GM21515 (cell line): Measurements from ENCODE around the gene FBXL20.
"Not testable (repeated sequence)": the region's sequence is repeated elsewhere in the genome, so short reads cannot be mapped to it uniquely, and the experiment has no call there.

Source experiments
- ATAC-seq: cut with Tn5 transposase; IDR thresholded peaks from one replicate; pipeline ENCODE4 v1.9.1; 2021; ENCODE audit not compliant: unreplicated experiment

The FBXL20 gene

GRCh38 chr17:39401412-39402243, at the start of gene FBXL20:
Gene FBXL20 (minus strand): TSS chr17:39401626. CDS start chr17:39401402, 224 bp downstream.
- peak; percentile 66 for ATAC-seq

DNA sequence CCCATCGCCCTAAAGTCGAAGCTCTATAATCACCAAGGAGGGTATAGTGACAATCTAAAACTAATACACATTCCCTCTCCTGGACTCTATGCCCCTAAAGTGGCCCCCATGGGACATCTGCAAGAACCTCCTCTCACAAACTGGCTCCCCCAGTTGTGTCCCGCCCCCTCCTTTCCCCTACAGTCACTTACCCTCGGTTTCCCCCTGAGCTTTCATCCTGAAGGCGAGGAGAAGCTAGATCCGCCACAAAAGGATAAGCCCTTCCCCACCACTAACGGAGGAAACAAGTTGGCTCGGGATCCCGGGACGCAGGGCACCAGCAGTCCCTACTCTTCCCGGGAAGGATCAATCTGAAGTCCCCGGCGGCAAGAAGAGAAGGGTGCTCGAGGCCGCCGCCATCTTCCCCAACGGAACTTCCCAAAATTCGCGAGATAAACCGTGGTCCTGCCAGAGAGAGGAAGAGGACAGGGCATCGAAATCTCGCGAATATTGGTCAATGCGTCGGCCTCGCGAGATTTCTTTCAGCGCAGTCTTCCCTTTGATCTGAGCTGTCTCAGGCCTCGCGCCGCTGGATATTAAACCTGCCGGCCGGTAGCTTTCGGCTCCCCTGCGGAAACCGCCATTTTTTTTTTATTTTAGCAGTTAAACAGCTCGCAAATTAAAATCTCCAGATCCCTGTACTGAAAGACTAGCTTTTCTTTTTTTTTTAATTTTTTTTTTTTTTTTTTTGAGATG, 49.6 kb upstream of the FBXL20 start, which contains the start of gene MED1:
Gene MED1, minus strand, starts transcription at position 417 of the 735 bp plus-strand sequence. Its CDS starts 201 bp downstream, at position 216.
- ATAC-seq = peak; percentile 77

- no peak for ATAC-seq
Measured at GRCh38 chr17:39450051-39450450, 48.6 kb upstream of the FBXL20 start.

DNA sequence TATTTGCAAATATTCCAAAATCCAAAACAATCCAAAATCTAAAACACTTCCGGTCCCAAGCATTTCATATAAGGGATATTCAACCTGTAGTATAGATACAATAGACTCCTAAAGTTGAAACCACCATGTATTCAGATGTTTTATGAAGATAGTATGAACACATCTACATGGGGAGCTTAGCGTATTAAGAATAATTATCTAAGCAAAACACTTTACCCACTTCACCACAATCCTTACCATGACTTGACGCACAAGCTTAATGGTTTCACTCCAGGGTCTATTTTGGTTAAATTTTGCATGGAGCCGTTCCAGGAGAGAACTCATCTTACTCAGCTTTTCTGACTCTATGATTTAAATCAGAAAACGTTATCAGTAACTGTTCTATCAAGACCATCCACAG, 46.1 kb upstream of the FBXL20 start:
- ATAC-seq = no peak

GRCh38 chr17:39443326-39443725, 41.9 kb upstream of the FBXL20 start:
- no peak for ATAC-seq

DNA sequence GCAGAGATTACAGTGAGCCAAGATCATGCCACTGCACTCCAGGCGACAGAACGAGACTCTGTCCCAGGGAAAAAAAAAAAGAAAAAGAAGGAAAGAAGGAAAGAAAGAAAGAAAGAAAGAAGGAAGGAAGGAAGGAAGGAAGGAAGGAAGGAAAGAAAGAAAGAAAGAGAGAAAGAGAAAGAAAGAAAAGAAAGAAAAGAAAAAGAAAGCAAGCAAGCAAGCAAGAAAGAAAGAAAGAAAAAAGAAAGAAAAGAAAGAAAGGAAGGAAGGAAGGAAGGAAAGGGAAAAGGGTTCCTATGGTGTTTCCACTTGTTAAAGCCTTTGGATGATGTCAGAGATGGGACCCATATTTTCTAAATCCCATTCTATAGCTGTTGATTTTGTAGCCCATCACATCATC, 38.4 kb upstream of the FBXL20 start:
- ATAC-seq = not testable (repeated sequence)

GRCh38 chr17:39429600-39429999, 28.2 kb upstream of the FBXL20 start:
- no peak for ATAC-seq

GRCh38 chr17:39416141-39416540, 14.7 kb upstream of the FBXL20 start:
- no peak for ATAC-seq

GRCh38 chr17:39410279-39410678, 8.9 kb upstream of the FBXL20 start:
- no peak for ATAC-seq

DNA sequence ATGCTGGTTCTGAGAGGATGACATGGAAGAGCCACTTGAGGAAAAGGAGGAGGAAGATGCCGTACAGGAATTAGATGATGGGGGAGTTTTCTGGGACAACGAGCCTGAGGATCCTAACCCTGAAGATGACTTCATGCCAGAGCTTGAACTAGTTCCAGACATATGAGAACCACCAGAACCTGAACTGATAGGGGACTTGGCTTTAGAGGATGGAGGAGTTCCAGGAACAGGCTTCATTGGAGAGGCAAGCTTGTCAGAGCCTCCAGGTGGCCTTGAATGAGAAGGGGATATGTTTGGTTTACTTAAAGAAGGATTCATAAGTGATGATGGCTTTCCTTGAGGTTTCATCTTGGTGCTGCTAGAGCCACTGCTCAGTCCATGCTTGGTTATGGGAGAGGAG, 6.9 kb upstream of the FBXL20 start:
- ATAC-seq = no peak

DNA sequence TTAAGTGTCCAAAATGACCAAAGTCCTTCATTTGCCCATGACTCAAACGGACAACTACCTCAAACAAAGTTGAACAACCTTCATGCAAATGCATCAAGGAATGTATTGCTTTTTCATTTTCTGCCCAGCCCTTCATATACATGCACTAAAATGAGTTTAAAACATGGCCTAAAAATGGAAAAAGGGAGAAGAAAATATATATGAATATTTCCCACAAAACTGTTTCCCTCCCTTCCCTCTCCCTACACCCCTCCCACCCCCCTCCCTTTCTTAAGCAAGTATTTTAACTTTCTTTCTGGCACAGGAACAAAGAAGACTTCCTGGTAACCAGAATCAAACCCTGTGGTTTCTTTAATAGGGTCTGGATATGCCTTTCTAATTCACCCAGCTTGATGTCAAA, 5.5 kb upstream of the FBXL20 start:
- ATAC-seq = no peak

- ATAC-seq = no peak
Measured at GRCh38 chr17:39405436-39405835, 4.0 kb upstream of the FBXL20 start.

DNA sequence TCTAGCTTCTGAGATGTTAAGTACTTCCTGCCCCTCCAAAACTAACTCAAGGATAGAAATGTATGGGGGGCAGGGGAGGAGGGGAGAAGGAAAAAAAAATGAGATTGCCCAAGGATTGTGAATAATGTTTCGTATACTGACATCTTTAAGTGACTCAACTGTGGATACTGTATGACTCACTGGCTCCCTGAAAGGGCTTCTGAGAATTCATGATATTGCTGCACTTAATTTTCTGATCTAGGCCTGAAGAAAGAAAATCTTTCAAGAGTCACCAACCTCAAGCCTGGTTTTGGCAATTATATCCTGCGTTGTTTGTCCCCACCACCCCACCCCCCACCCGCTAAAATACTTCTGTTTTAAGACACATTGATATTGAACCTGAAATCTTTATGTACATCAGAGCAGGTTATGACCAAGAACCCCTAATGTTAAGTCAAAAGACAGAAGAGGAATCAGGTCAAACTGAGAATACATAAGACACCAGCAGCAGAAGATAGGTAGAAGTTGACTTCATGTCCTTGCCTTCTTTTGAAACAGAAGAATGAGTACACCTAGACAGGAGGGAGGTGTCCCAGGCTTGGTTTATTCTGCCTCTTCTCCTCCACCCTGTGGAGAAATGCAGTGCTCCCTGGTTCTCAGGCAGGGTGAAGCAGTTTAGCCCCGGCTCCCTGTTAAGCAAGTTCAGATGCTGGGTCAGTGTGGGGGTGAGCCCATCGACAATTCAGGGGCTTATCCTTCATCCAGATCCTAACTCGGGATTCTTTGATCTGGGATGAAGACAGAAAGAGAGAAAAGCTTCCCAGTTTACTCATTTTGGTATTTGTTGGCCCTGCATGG, 3.3 kb upstream of the FBXL20 start:
- no peak for ATAC-seq

DNA sequence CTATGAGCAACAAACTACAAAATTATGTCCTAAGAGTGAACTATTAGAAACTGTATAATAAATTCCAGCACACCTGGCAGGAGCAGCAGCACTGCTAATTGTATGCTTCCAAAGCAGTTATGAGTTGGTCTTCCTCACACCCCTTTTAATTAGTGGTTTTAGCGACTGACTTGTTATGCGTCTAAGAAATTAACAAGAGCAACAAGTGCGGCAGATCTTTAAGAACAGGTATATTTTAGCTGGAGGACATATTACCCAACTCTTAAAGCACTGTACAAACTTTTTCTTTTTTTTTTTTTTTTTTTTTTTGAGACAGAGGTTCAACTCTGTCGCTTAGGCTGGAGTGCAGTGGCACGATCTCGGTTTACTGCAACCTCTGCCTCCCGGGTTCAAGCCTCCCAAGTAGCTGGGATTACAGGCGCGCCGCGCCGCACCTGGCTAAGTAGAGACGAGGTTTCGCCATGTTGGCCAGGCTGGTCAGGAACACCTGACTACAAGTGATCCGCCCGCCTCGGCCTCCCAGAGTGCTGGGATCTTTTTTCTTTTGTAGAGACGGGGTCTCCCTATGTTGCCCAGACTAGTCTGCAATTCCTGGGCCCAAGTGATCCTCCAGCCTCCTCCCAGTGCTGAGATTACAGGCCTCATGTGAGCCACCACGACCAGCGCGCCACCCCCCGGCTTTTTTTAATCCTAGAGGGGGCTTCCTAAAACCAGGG, 1.6 kb upstream of the FBXL20 start:
- ATAC-seq = no peak

- peak; percentile 48 for ATAC-seq
Measured at GRCh38 chr17:39402244-39402889, 941 bp upstream of the FBXL20 start.

DNA sequence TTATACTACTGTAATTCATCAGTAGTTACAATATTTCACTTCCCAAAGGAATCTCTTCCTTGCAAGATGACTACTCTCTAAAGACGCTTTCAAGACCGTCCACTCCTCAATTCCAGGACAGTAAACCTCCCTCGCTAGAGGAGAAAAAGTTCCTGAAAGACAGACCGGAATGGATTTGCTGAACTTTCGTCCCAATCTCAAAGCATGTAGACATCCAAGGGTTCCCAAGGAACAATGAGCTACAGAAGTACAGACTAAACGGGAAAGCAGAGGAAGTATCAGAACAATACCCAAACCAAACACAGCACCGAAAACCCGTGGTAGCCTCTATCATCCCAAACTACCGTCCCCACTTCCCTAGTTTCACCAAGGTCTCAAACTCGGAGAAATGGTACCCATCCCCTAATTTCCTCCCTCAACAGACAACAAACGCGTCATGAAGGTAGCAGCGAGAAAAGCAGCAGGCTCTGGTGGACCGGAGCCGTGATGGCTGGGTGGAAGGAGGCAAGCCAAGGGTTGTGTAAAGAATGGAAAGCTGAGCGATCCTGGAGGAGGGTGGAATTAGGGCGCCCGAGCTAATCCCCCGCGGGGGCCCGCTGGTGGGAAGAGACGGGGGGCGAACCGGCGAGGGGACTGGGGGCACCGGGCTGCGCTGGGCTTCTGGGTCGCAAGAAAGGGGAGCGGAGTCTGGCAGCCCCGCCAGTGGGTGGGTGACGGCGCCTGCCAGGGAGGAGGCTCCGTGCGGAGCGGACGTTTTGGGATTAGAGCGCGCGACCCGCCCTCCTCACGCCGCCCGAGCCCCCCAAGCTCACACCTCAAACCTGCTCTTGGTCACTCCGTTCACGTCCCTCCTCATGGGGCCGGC, 647 bp downstream of the FBXL20 start:
- ATAC-seq = peak; percentile 15

DNA sequence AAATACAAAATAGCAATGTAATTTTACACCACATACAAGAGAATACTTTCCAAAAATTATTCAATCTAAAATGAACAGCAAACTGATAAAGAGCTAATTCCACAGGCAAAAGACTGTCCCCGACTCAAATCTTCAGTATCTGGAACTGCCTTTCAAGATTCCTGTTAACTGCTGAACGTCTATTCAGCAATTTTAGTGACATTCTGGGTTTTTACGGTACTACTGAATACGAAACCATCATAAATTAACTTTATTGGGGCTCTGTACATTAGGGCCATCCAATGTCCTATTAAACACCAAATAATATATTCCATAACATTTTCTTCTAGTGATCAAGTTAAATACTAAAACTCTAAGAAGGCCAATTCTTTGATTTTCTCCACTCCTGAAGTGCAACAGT, 1.6 kb downstream of the FBXL20 start:
- no peak for ATAC-seq

- no peak for ATAC-seq
Measured at GRCh38 chr17:39393736-39394135, 7.7 kb downstream of the FBXL20 start.

DNA sequence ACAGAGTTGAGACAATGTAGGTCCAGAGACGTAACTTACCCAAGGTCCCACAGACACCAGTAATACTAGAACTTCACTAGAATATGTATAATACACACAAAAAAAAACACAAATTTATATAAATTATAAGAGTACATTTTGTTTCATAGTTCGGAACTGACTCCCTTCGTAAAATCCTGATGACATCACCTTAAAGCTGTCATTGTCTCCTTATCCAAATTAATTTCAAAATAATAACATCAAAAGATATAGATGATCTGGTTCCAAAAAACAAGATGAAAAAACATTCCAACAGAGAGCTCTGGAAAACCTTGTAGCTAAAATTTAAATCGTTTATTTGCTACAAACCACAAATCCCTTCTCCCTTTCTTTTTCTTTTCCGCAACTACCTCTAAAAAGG, 10.0 kb downstream of the FBXL20 start:
- no peak for ATAC-seq
